AG09309 (cell line): ENCODE measurements around the gene RMP24.
"Not testable (repeated sequence)": the region's sequence is repeated elsewhere in the genome, so short reads cannot be mapped to it uniquely, and the experiment has no call there.

Experiments
- DNase-seq: peaks from one replicate; pipeline ENCODE4 v3.0.0-alpha.2; 2010; ENCODE audit warnings: low read depth
- H3K4me3 ChIP-seq: 2 replicates; pipeline ENCODE4 v1.5.1; 2011; ENCODE audit warnings: mild to moderate bottlenecking, low read depth, low read length, moderate library complexity; ENCODE audit not compliant: control insufficient read depth
- CTCF ChIP-seq: IDR thresholded peaks from 2 replicates; pipeline ENCODE4 v1.5.1; 2011; ENCODE audit warnings: mild to moderate bottlenecking, low read depth, low read length, inconsistent platforms; ENCODE audit not compliant: insufficient read depth, control insufficient read depth; ENCODE audit errors: missing control alignments

The RMP24 gene

GRCh38 chr18:35962320-35962719 lies 10.2 kb upstream of the RMP24 start:
- TF ChIP-seq CTCF: no peak
- H3K4me3 ChIP-seq: no peak overlapping the region
- no peak for DNase-seq

GRCh38 chr18:35964319-35964718 lies 8.2 kb upstream of the RMP24 start:
- TF ChIP-seq CTCF: no peak
- DNase-seq: no peak
- H3K4me3 ChIP-seq: no peak overlapping the region

- not testable (repeated sequence) for H3K4me3 ChIP-seq, DNase-seq
Observed at GRCh38 chr18:35967866-35968265, 4.6 kb upstream of the RMP24 start.

- no peak for TF ChIP-seq CTCF
- H3K4me3 ChIP-seq: no peak overlapping the region
- DNase-seq: no peak
Observed at GRCh38 chr18:35968278-35968880, 4.1 kb upstream of the RMP24 start.

GRCh38 chr18:35969676-35970075 lies 2.8 kb upstream of the RMP24 start:
- H3K4me3 ChIP-seq: no peak overlapping the region
- TF ChIP-seq CTCF: no peak
- DNase-seq: no peak

GRCh38 chr18:35971661-35972196 lies 750 bp upstream of the RMP24 start:
- DNase-seq: no peak
- H3K4me3 ChIP-seq: peak overlapping the region; percentile 60
- TF ChIP-seq CTCF: no peak

- H3K4me3 ChIP-seq: peak overlapping the region; percentile 60
- no peak for DNase-seq
- no peak for TF ChIP-seq CTCF
Observed at GRCh38 chr18:35973650-35974049, 1.2 kb downstream of the RMP24 start.
